Hepatocyte (in vitro differentiated cells): Measurements from ENCODE around the gene ADIPOR2.
A peak's percentile ranks its signal among the peaks of the same experiment; 100 is the strongest.

ENCODE experiments used
- CTCF ChIP-seq: fragments of 200-600 bp; sonication (generic); IDR thresholded peaks from 2 replicates; pipeline ENCODE4 v1.5.1; 2016; ENCODE audit warnings: antibody characterized with exemption, mild to moderate bottlenecking; ENCODE audit not compliant: poor library complexity
- EZH2 ChIP-seq: fragments of 200-600 bp; sonication (generic); IDR thresholded peaks from 2 replicates; pipeline ENCODE4 v1.6.1; 2016; ENCODE audit warnings: antibody characterized with exemption, mild to moderate bottlenecking, borderline replicate concordance
- EZH2phosphoT487 ChIP-seq: fragments of 200-600 bp; sonication (generic); IDR thresholded peaks from one replicate; pipeline ENCODE4 v1.6.1; 2018; ENCODE audit warnings: antibody characterized with exemption, mild to moderate bottlenecking, low read depth, moderate library complexity; ENCODE audit not compliant: unreplicated experiment, severe bottlenecking

- TF ChIP-seq CTCF = peak; percentile 88
- no peak for TF ChIP-seq EZH2
- TF ChIP-seq EZH2phosphoT487 = no peak
Observed at GRCh38 chr12:1791104-1791841, 100.4 kb downstream of the ADIPOR2 start.
